GM18526 (cell line): Measurements from ENCODE around the gene DLG2.

Source experiments
- POLR2A ChIP-seq: IDR thresholded peaks from 3 replicates; pipeline ENCODE4 v1.6.1; 2011; ENCODE audit not compliant: insufficient read length; ENCODE audit errors: extremely low read depth

Gene DLG2

DNA sequence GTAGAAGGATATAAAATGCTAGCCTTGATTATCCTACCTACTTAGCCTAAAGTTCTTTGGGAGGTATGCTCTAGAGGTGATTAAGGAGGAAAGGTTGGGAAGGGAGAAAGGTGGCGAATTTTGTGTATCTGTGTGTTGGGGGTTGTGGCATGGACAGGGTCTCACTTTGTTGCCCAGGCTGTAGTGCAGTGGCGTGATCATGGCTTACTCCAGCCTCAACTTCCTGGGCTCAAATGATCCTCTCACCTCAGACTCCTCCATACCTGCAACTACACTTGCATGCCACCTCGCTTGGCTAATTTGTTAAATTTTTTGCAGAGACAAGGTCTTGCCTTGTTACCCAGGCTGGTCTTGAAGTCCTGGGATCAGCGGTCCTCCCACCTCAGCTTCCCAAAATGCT, 1094.8 kb downstream of the DLG2 start:
- no peak for TF ChIP-seq POLR2A

DNA sequence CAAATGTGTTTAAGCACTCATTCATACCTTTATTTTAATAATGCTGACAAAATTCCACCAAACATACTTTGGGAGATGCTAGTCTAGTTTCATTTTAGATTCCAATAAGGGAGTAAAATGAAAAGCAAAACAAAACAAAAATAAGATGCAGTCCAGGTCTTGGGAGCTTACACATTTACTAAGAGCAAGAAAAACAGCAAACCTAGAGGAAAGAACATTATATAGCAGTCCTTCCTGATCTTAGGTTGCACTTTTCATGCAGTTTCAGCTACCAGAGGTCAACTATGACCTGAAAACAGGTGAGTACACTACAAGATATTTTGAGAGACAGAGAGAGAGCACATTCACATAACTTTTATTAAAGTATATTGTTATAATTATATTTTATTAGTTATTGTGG, 1100.9 kb downstream of the DLG2 start:
- TF ChIP-seq POLR2A: no peak

DNA sequence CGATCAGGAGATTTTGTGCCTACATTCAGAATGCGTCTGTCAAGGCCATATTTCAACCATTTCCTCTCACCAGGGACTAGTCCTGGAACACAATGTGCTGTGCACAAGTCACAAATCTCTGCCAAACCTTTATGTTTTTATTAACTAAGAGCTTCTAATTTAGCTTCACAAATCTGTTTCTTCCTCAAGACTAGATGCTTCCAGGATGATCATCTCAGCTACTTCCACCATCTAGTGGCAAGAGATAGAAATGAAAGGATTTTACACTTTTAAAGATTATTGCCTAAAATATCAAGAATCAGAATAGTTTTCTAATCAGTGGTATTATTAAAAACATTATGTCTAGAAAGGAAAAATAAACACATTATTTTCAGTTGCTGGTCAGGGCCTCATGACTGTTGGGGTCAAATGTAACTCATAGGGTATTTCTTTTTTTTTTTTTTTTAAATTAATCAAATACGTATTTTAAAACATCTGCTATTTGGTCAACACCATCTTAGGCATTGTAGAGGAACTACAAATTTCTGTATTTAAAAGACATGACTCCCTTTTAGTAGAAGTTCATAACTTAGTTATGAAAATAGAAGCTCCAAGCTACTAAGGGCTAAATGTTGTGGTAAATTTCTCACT, 1102.6 kb downstream of the DLG2 start:
- TF ChIP-seq POLR2A: no peak

DNA sequence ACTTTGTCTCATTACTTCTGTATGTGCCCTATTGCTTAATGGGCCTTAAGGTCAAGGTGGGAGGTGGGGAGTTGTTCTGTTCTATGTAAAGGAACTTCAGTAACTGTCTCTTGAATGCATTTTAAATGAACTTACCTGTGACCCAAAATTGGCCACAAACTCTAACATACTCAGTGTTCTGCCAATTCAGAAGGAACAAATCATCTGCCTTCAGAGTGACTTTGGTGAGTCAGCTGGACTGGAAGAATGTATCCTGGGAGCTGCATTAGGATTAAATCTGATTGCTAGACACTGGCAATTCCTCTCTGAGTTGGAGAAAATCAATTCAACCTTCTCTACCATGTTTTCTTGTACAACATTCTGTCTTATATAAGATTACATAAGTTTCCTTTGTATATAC, 1104.8 kb downstream of the DLG2 start:
- no peak for TF ChIP-seq POLR2A

DNA sequence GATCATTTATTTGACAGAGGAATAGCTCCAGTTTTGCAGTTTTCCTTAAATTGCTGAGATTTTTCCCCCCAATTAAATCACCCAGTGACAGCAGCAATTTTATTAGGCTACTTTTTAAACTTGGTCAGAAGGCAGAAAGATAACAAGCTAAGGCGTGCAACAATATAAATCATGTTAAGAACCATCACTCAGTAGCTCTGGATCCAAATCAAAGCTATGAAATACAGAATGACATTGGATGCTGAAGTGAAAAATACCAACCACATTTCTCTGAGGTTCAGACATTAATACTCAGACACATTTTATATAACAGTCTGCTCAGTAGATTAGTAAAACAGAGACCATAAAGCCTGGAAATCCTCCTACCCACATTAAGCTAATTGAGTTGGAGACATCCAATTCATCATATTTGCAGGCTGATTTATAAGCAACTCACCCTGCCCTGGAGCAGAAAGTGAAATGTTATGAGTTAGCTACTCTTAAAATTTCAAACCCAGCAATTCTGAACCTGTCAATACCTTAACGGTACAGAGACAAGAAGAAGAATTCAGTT, 1108.4 kb downstream of the DLG2 start:
- no peak for TF ChIP-seq POLR2A

DNA sequence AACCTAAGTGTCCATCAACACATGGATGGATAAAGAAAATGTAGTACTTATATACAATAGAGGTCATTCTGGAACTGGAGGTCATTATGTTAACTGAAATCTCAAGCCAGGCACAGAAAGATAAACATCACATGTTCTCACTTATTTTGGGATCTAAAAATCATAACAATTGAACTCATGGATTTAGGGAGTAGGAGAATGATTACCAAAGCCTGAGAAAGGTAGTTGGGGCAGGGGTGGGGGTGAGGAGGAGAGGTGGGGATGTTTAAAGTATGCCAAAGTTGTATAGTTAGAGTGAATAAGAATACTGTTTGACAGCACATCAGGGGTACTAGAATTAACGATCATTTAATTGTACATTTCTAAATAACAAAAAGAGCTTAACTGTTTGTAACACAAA, 1112.7 kb downstream of the DLG2 start:
- no peak for TF ChIP-seq POLR2A

- TF ChIP-seq POLR2A: no peak
These were observed 1123.6 kb downstream of the DLG2 start for GRCh38 chr11:84503503-84503902.

DNA sequence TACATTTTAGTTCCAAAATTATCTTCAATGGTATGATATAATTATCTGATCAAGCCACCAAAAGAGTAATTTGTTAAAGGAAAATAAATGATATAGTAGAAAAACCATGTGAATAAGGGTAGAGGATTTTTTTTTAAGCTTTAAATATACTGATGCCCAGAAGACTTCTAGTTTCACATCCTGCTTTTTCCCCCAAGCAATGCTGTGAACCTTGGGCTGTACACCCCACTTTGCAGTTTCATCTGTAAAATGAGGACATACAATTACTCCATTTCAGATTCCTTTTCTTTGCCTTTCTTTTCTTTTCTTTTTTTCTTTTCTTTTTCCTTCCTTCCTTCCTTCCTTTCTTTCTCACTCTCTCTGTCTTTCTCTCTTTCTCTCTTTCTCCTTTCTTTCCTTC, 1125.4 kb downstream of the DLG2 start:
- TF ChIP-seq POLR2A: no peak

- TF ChIP-seq POLR2A: no peak
These were observed 1129.1 kb downstream of the DLG2 start for GRCh38 chr11:84497981-84498411.

- no peak for TF ChIP-seq POLR2A
These were observed 1130.0 kb downstream of the DLG2 start for GRCh38 chr11:84497181-84497580.

- TF ChIP-seq POLR2A: no peak
These were observed 1131.0 kb downstream of the DLG2 start for GRCh38 chr11:84496122-84496521.

DNA sequence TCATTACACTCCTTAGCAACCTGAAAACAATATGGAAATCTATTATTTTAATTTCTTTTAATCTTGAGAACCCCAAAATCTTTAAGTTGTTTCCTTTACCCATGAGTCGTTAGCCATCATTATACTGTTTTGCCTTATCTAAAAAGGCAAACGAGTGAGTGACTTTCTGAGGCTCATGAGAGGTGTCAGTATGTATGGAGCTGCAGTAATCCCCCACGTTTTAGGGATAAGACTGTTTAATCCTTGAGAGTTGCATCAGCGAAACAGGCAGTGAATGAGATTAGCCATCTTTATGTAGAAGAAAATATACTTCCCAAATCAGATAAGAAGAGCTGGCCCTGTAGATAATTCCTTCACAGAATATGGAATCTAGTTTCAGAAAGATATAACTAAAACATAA, 1147.0 kb downstream of the DLG2 start:
- no peak for TF ChIP-seq POLR2A

DNA sequence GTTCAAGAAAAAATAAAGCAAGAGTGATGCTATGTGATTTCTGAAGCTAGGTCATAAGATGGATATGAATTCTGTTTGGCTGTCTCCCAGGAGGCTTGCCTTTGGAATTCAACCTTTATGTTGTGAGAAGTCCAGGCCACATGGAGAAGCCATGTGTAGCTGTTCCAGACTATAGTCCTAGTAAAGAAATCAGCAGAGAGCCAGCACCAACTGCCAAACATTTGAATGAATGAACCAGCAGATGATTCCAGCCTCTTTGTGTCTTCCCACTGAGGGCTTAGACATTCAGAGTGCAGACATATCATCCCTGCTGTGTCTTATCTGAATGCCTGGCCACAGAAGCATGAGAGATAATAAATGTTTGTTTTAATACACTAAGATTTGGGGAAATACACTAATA, 1150.6 kb downstream of the DLG2 start:
- TF ChIP-seq POLR2A: no peak

DNA sequence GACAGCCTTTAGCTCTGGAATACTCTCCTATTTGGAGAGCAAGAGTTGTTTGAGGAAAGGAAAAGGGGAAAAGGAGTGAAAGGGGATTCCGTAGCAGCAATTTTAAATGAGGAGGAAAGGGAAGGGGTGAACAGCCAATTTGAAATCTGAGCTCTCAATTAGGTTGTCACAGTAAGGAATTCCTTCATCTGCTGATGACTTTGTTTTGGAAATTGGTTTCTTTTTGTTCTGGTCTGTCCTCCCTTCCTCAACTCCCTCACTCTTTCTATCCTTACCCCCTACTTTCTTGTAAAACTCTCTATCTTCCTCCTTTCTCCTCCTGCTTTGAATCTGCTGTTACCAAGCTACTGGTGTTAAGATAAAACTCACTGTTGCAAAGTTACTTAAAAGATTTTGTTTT, 1155.6 kb downstream of the DLG2 start:
- TF ChIP-seq POLR2A: no peak

DNA sequence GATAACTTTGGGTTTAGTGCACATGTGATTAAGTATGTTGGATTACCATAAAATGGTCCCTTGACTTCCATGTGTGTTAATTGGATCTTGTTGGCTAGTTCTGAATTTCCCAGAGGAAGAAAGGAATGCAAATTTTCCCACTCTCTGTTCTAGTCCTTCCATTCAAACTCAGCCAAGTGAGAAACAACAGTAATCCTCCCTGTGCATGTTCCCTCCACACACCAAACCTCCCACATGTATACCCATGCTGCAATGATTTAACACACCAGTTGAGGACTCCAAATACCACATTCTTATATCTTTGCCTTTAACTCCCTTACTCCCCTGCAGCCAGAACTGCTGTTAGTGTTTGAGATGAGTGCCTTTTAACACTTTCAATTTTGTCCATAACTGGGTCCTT, 1158.9 kb downstream of the DLG2 start:
- no peak for TF ChIP-seq POLR2A

DNA sequence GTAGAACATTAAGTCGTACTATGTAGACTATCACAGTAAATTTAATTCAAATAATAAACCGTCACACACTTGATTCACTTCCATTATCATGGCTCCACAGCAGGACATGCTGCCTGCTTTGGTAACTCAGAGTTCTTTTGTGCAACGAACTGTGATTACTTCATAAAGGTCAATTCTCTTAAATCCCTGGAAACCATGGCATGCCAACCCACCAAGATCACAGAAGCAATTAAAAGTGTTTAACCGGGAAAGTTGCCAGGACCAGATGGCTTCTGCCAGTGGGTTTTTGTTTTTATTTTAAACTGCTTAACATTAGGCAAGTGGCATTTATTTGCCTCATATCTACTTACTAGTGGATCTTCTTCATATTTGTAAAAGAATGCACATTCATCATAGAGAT, 1162.1 kb downstream of the DLG2 start:
- TF ChIP-seq POLR2A: no peak

DNA sequence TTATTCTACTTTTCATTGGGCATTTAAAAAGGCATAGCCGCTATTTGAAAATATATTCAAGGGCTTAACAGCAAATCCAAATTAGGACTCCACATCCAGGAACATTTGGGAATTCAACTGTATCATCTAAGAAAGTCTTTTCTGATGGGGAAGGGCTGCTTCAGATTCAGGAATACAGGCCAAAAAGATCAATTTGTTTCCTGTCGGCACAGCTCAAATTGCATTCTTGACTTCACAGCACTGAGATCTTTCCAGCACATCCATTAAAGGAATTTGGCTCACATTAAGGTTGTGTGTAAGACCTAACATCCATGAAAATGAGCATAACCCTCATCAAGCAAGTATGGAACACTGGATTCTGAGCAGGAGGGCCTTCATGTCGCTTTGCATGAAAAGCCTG, 1171.5 kb downstream of the DLG2 start:
- TF ChIP-seq POLR2A: no peak
